ENCODE measurements around the gene TMEM151B.

TMEM151B gene

GRCh38 chr6:44224029-44224964 lies 46.0 kb upstream of the TMEM151B start:
- peak overlapping the region in 1 of 2 experiments; percentile 6 for H3K27ac ChIP-seq (ENCODE audit: insufficient read depth in 1 of 2, low read depth in 1 of 2, low read length in 2 of 2, poor library complexity in 1 of 2, severe bottlenecking in 2 of 2)
- no peaks in the 10 kb centered on the region for H3K27me3 ChIP-seq (replicated peaks in 2 of 5; ENCODE audit: control insufficient read depth in 4 of 5, insufficient read depth in 5 of 5, low read length in 4 of 5)
- H3K9me3 ChIP-seq (ENCODE audit: control extremely low read depth in 1 of 5, control insufficient read depth in 4 of 5, insufficient read depth in 2 of 5, low read depth in 1 of 5, low read length in 4 of 5), result no peaks in the 10 kb centered on the region
- CTCF ChIA-PET, result interaction anchor here (0.9 to 5.8 kb wide), 18 partner anchors 11 to 535 kb away, joined by 3 to 96 read pairs (median 4); partner anchors contain the start of gene HSP90AB1
- peak overlapping the region in 6 of 7 experiments; percentile 39 to 76 (median 60) for H3K4me3 ChIP-seq (ENCODE audit: control insufficient read depth in 1 of 7, extremely low read depth in 1 of 7, insufficient read depth in 4 of 7, low read depth in 2 of 7, low read length in 6 of 7)
- H3K36me3 ChIP-seq (ENCODE audit: control insufficient read depth in 4 of 4, insufficient read depth in 4 of 4, low read length in 3 of 4), result peaks cover 0 to 24% (median 4%) of the 10 kb centered on the region in 4 experiments
- WGBS (ENCODE audit: insufficient coverage), result 13% methylated on average over 3 of the region's 18 CpGs
- no peak for DNase-seq
- peaks cover 0 to 74% (median 57%) of the 10 kb centered on the region in 4 experiments for H3K4me1 ChIP-seq (ENCODE audit: control extremely low read depth in 1 of 4, control insufficient read depth in 4 of 4, insufficient read depth in 4 of 4, low read length in 3 of 4)
- POLR2A ChIA-PET, result interaction anchor here (1.5 to 3.0 kb wide), 2 partner anchors 9 to 23 kb away, joined by 4 to 11 read pairs; partner anchors contain the start of gene HSP90AB1

GRCh38 chr6:44224965-44225305 lies 45.3 kb upstream of the TMEM151B start:
- H3K4me1 ChIP-seq (ENCODE audit: control extremely low read depth in 1 of 4, control insufficient read depth in 4 of 4, insufficient read depth in 4 of 4, low read length in 3 of 4), result peaks cover 0 to 70% (median 53%) of the 10 kb centered on the region in 4 experiments

GRCh38 chr6:44225579-44226325 lies 44.5 kb upstream of the TMEM151B start:
- 86% methylated on average over 5 of the region's 8 CpGs for WGBS (ENCODE audit: insufficient coverage)
- Histone ChIP-seq H3K27me3 (replicated peaks in 2 of 5; ENCODE audit: control insufficient read depth in 4 of 5, insufficient read depth in 5 of 5, low read length in 4 of 5) (no peaks in the 10 kb centered on the region), H3K9me3 (ENCODE audit: control extremely low read depth in 1 of 5, control insufficient read depth in 4 of 5, insufficient read depth in 2 of 5, low read depth in 1 of 5, low read length in 4 of 5) (no peaks in the 10 kb centered on the region), H3K27ac (ENCODE audit: insufficient read depth in 1 of 2, low read depth in 1 of 2, low read length in 2 of 2, poor library complexity in 1 of 2, severe bottlenecking in 2 of 2) (peak overlapping the region in 1 of 2 experiments; percentile 55), H3K4me3 (ENCODE audit: control insufficient read depth in 1 of 7, extremely low read depth in 1 of 7, insufficient read depth in 4 of 7, low read depth in 2 of 7, low read length in 6 of 7) (peak overlapping the region in 1 of 7 experiments; percentile 5), H3K36me3 (ENCODE audit: control insufficient read depth in 4 of 4, insufficient read depth in 4 of 4, low read length in 3 of 4) (peaks cover 0 to 38% (median 16%) of the 10 kb centered on the region in 4 experiments), H3K4me1 (ENCODE audit: control extremely low read depth in 1 of 4, control insufficient read depth in 4 of 4, insufficient read depth in 4 of 4, low read length in 3 of 4) (peaks cover 0 to 64% (median 50%) of the 10 kb centered on the region in 4 experiments)
- ChIA-PET POLR2A (interaction anchor here (3.0 kb wide), 1 partner anchor 22 kb away, joined by 11 read pairs; the partner anchor contains the start of gene HSP90AB1), CTCF (interaction anchor here (0.6 to 5.8 kb wide), 7 partner anchors 10 to 128 kb away, joined by 3 to 96 read pairs (median 4); partner anchors contain the start of gene HSP90AB1)
- DNase-seq, result peak in 1 of 3 donors; percentile 49

More at GRCh38 chr6:44224965-44225305, 45.3 kb upstream of the TMEM151B start:
- POLR2A ChIA-PET, result interaction anchor here (1.5 to 3.0 kb wide), 2 partner anchors 9 to 22 kb away, joined by 4 to 11 read pairs; partner anchors contain the start of gene HSP90AB1
- H3K27me3 ChIP-seq (replicated peaks in 2 of 5; ENCODE audit: control insufficient read depth in 4 of 5, insufficient read depth in 5 of 5, low read length in 4 of 5), result no peaks in the 10 kb centered on the region
- CTCF ChIA-PET, result interaction anchor here (0.9 to 5.8 kb wide), 15 partner anchors 11 to 127 kb away, joined by 3 to 96 read pairs (median 4); partner anchors contain the start of gene HSP90AB1
- peak overlapping the region in 1 of 7 experiments; percentile 76 for H3K4me3 ChIP-seq (ENCODE audit: control insufficient read depth in 1 of 7, extremely low read depth in 1 of 7, insufficient read depth in 4 of 7, low read depth in 2 of 7, low read length in 6 of 7)
- WGBS (ENCODE audit: insufficient coverage), result 100% methylated on average over 2 of the region's 4 CpGs
- H3K36me3 ChIP-seq (ENCODE audit: control insufficient read depth in 4 of 4, insufficient read depth in 4 of 4, low read length in 3 of 4), result peaks cover 0 to 30% (median 9%) of the 10 kb centered on the region in 4 experiments
- H3K9me3 ChIP-seq (ENCODE audit: control extremely low read depth in 1 of 5, control insufficient read depth in 4 of 5, insufficient read depth in 2 of 5, low read depth in 1 of 5, low read length in 4 of 5), result no peaks in the 10 kb centered on the region
- no peak overlapping the region for H3K27ac ChIP-seq (ENCODE audit: insufficient read depth in 1 of 2, low read depth in 1 of 2, low read length in 2 of 2, poor library complexity in 1 of 2, severe bottlenecking in 2 of 2)
- DNase-seq, result no peak

- peaks cover 2 to 46% (median 22%) of the 10 kb centered on the region in 4 experiments for H3K36me3 ChIP-seq (ENCODE audit: control insufficient read depth in 4 of 4, insufficient read depth in 4 of 4, low read length in 3 of 4)
- ChIA-PET CTCF (interaction anchor here (1.0 to 5.8 kb wide), 6 partner anchors 9 to 128 kb away, joined by 3 to 96 read pairs (median 4); no protein-coding TSS in a partner anchor), POLR2A (no interaction called here)
- no peak for DNase-seq
- H3K4me1 ChIP-seq (ENCODE audit: control extremely low read depth in 1 of 4, control insufficient read depth in 4 of 4, insufficient read depth in 4 of 4, low read length in 3 of 4), result peaks cover 0 to 56% (median 41%) of the 10 kb centered on the region in 4 experiments
- peak overlapping the region in 1 of 7 experiments; percentile 5 for H3K4me3 ChIP-seq (ENCODE audit: control insufficient read depth in 1 of 7, extremely low read depth in 1 of 7, insufficient read depth in 4 of 7, low read depth in 2 of 7, low read length in 6 of 7)
- WGBS (ENCODE audit: insufficient coverage), result 85% methylated on average over 11 of the region's 15 CpGs
- H3K27me3 ChIP-seq (replicated peaks in 2 of 5; ENCODE audit: control insufficient read depth in 4 of 5, insufficient read depth in 5 of 5, low read length in 4 of 5), result no peaks in the 10 kb centered on the region
- H3K9me3 ChIP-seq (ENCODE audit: control extremely low read depth in 1 of 5, control insufficient read depth in 4 of 5, insufficient read depth in 2 of 5, low read depth in 1 of 5, low read length in 4 of 5), result no peaks in the 10 kb centered on the region
- peak overlapping the region in 1 of 2 experiments; percentile 55 for H3K27ac ChIP-seq (ENCODE audit: insufficient read depth in 1 of 2, low read depth in 1 of 2, low read length in 2 of 2, poor library complexity in 1 of 2, severe bottlenecking in 2 of 2)
These were observed 43.7 kb upstream of the TMEM151B start for GRCh38 chr6:44226368-44227147.

GRCh38 chr6:44227148-44227793 lies 43.0 kb upstream of the TMEM151B start:
- WGBS (ENCODE audit: insufficient coverage), result 98% methylated on average over 6 of the region's 7 CpGs
- POLR2A ChIA-PET, result no interaction called here
- H3K4me3 ChIP-seq (ENCODE audit: control insufficient read depth in 1 of 7, extremely low read depth in 1 of 7, insufficient read depth in 4 of 7, low read depth in 2 of 7, low read length in 6 of 7), result no peak overlapping the region

More at GRCh38 chr6:44227148-44227793, 43.0 kb upstream of the TMEM151B start:
- Histone ChIP-seq H3K4me1 (ENCODE audit: control extremely low read depth in 1 of 4, control insufficient read depth in 4 of 4, insufficient read depth in 4 of 4, low read length in 3 of 4) (peaks cover 0 to 55% (median 35%) of the 10 kb centered on the region in 4 experiments), H3K27ac (ENCODE audit: insufficient read depth in 1 of 2, low read depth in 1 of 2, low read length in 2 of 2, poor library complexity in 1 of 2, severe bottlenecking in 2 of 2) (peak overlapping the region in 1 of 2 experiments; percentile 55), H3K9me3 (ENCODE audit: control extremely low read depth in 1 of 5, control insufficient read depth in 4 of 5, insufficient read depth in 2 of 5, low read depth in 1 of 5, low read length in 4 of 5) (no peaks in the 10 kb centered on the region), H3K36me3 (ENCODE audit: control insufficient read depth in 4 of 4, insufficient read depth in 4 of 4, low read length in 3 of 4) (peaks cover 2 to 52% (median 25%) of the 10 kb centered on the region in 4 experiments), H3K27me3 (replicated peaks in 2 of 5; ENCODE audit: control insufficient read depth in 4 of 5, insufficient read depth in 5 of 5, low read length in 4 of 5) (no peaks in the 10 kb centered on the region)
- CTCF ChIA-PET, result interaction anchor here (0.9 to 2.2 kb wide), 12 partner anchors 10 to 129 kb away, joined by 3 to 11 read pairs (median 4); no protein-coding TSS in a partner anchor
- DNase-seq, result no peak
